SU-DHL-6 (cell line): Measurements from ENCODE around the gene KICS2.
"Not testable (repeated sequence)": the region's sequence is repeated elsewhere in the genome, so short reads cannot be mapped to it uniquely, and the experiment has no call there.

Source experiments
- H2AFZ ChIP-seq: fragments of 200-600 bp; sonication (generic); 2 replicates; pipeline ENCODE4 v1.6.1; 2014; ENCODE audit warnings: low read depth, mild to moderate bottlenecking, moderate library complexity, mixed read lengths, antibody characterized with exemption, low read length; ENCODE audit not compliant: severe bottlenecking
- H3F3A ChIP-seq: fragments of 200-600 bp; shearing (Covaris generic); 2 replicates; pipeline ENCODE4 v1.6.0; 2016; ENCODE audit warnings: antibody characterized with exemption, mild to moderate bottlenecking; ENCODE audit not compliant: insufficient read depth
- H3K27ac ChIP-seq: fragments of 200-600 bp; sonication (generic); 2 replicates; pipeline ENCODE4 v1.5.1; 2016; ENCODE audit warnings: low read depth, mild to moderate bottlenecking, low read length, moderate library complexity, mixed read lengths
- H3K27me3 ChIP-seq: fragments of 200-600 bp; sonication (generic), shearing (Covaris generic); 2 replicates; pipeline ENCODE4 v1.6.0; 2014; ENCODE audit warnings: mild to moderate bottlenecking, low read length
- H3K36me3 ChIP-seq: fragments of 200-600 bp; sonication (generic); 2 replicates; pipeline ENCODE4 v1.6.1; 2014; ENCODE audit warnings: mild to moderate bottlenecking, low read length, mixed read lengths
- H3K4me2 ChIP-seq: fragments of 300-600, 200-600 bp; shearing (Covaris generic), sonication (generic); 2 replicates; pipeline ENCODE4 v1.6.0; 2014; ENCODE audit warnings: low read length, low read depth, mild to moderate bottlenecking; ENCODE audit not compliant: poor library complexity, severe bottlenecking
- H3K4me3 ChIP-seq: fragments of 200-600 bp; sonication (generic); 2 replicates; pipeline ENCODE4 v1.5.1; 2014; ENCODE audit warnings: antibody characterized with exemption, low read length, mild to moderate bottlenecking, mixed read lengths; ENCODE audit not compliant: insufficient read depth, poor library complexity, severe bottlenecking
- H3K79me2 ChIP-seq: fragments of 200-600 bp; sonication (generic); 2 replicates; pipeline ENCODE4 v1.6.1; 2014; ENCODE audit warnings: mild to moderate bottlenecking, low read length, moderate library complexity; ENCODE audit not compliant: insufficient read depth
- H3K9ac ChIP-seq: fragments of 200-600 bp; sonication (generic); 2 replicates; pipeline ENCODE4 v1.7.0; 2014; ENCODE audit warnings: mild to moderate bottlenecking, low read length
- H3K9me2 ChIP-seq: fragments of 200-600 bp; sonication (generic); replicated peaks from 2 replicates; pipeline ENCODE4 v1.6.1; 2014; ENCODE audit warnings: low read length; ENCODE audit not compliant: insufficient read depth
- H3K9me3 ChIP-seq: fragments of 200-600 bp; sonication (generic); 2 replicates; pipeline ENCODE4 v1.6.1; 2014; ENCODE audit warnings: low read length, mixed read lengths; ENCODE audit not compliant: insufficient read depth
- H4K20me1 ChIP-seq: fragments of 200-600 bp; sonication (generic); 2 replicates; pipeline ENCODE4 v1.6.1; 2014; ENCODE audit warnings: low read depth, mild to moderate bottlenecking, antibody characterized with exemption, low read length, moderate library complexity, mixed read lengths
- EZH2phosphoT487 ChIP-seq: fragments of 200-600 bp; sonication (generic), shearing (Covaris generic); conservative IDR thresholded peaks from 2 replicates; pipeline ENCODE4 v1.6.1; 2018; ENCODE audit warnings: mild to moderate bottlenecking, antibody characterized with exemption, low read length, moderate library complexity, mixed read lengths
- TF ChIP-seq, protein P1 (sequence below): fragments of 200-600 bp; sonication (generic); IDR thresholded peaks from one replicate; pipeline ENCODE4 v1.5.1; 2017; ENCODE audit warnings: antibody characterized with exemption, mild to moderate bottlenecking, low read length, moderate library complexity; ENCODE audit not compliant: insufficient read depth, poor library complexity, severe bottlenecking

The KICS2 gene

GRCh38 chr12:64218597-64218996 is 3.5 kb downstream of the KICS2 start:
- Histone ChIP-seq H3K9ac (no peak overlapping the region), H3K79me2 (peaks cover 20% of the 10 kb centered on the region; the same call in 1 of the 2 replicates), H3K27me3 (no peaks in the 10 kb centered on the region), H3K4me3 (no peak overlapping the region), H3K9me3 (no peaks in the 10 kb centered on the region), H2AFZ (no peak overlapping the region), H3K36me3 (peaks cover 2% of the 10 kb centered on the region; the same call in 1 of the 2 replicates), H3K9me2 (no peaks in the 10 kb centered on the region), H4K20me1 (no peaks in the 10 kb centered on the region), H3K27ac (no peak overlapping the region), H3K4me2 (no peak overlapping the region), H3F3A (0 out of 2 replicates have a peak, but pooled peaks cover 2% of the 10 kb centered on the region)
- TF ChIP-seq, protein P1, sequence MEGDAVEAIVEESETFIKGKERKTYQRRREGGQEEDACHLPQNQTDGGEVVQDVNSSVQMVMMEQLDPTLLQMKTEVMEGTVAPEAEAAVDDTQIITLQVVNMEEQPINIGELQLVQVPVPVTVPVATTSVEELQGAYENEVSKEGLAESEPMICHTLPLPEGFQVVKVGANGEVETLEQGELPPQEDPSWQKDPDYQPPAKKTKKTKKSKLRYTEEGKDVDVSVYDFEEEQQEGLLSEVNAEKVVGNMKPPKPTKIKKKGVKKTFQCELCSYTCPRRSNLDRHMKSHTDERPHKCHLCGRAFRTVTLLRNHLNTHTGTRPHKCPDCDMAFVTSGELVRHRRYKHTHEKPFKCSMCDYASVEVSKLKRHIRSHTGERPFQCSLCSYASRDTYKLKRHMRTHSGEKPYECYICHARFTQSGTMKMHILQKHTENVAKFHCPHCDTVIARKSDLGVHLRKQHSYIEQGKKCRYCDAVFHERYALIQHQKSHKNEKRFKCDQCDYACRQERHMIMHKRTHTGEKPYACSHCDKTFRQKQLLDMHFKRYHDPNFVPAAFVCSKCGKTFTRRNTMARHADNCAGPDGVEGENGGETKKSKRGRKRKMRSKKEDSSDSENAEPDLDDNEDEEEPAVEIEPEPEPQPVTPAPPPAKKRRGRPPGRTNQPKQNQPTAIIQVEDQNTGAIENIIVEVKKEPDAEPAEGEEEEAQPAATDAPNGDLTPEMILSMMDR, result no peak
- no peak for TF ChIP-seq EZH2phosphoT487

GRCh38 chr12:64217643-64218042 is 4.5 kb downstream of the KICS2 start:
- H3K27ac ChIP-seq, H4K20me1 ChIP-seq, H2AFZ ChIP-seq, H3K9ac ChIP-seq, H3K9me2 ChIP-seq, H3K36me3 ChIP-seq, H3K27me3 ChIP-seq, H3K4me2 ChIP-seq, H3K4me3 ChIP-seq, H3K9me3 ChIP-seq, H3F3A ChIP-seq: not testable (repeated sequence)
- H3K79me2 ChIP-seq, result peaks cover 20% of the 10 kb centered on the region; the same call in 1 of the 2 replicates

- H4K20me1 ChIP-seq, result no peaks in the 10 kb centered on the region
- H3K79me2 ChIP-seq, result peaks cover 13% of the 10 kb centered on the region; the same call in 1 of the 2 replicates
- no peak overlapping the region for H3K4me3 ChIP-seq
- no peaks in the 10 kb centered on the region for H3K9me2 ChIP-seq
- no peaks in the 10 kb centered on the region for H3K9me3 ChIP-seq
- H3K27ac ChIP-seq, result no peak overlapping the region
- peaks cover 17% of the 10 kb centered on the region for H3K36me3 ChIP-seq
- TF ChIP-seq, protein P1, result no peak
- TF ChIP-seq EZH2phosphoT487, result no peak
- H3K9ac ChIP-seq, result no peak overlapping the region
- H2AFZ ChIP-seq, result no peak overlapping the region
- H3K4me2 ChIP-seq, result no peak overlapping the region
- H3K27me3 ChIP-seq, result no peaks in the 10 kb centered on the region
- H3F3A ChIP-seq, result 0 out of 2 replicates have a peak, but pooled peaks cover 12% of the 10 kb centered on the region
These were observed 5.9 kb downstream of the KICS2 start for GRCh38 chr12:64216239-64216638.

DNA sequence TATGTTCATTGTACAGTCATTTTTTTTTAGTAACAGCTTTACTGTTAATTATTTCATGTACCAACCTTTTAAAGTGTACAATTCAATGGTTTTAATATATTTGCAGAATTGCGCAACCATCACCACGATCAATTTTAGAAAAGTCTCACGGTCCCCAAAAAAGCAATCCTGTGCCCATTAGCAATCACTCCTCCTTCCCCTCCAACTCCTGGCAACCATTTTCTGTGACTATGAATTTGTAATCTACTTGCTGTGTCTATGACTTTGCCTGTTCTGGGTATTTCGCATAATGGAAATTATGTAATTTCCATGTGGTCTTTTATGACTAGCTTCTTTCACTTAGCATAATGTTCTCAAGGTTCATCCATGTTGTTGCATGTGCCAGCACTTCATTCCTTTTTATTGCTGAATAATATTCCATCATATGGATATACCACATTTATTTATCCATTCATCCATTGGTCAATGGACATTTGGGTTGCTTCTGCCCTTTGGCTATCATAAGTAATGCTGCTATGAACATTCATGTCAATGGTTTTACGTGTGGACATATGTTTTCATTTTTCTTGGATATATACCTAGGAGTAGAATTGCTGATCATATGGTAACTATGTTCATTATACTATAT is 9.9 kb downstream of the KICS2 start:
- TF ChIP-seq, protein P1, result no peak
- no peak for TF ChIP-seq EZH2phosphoT487
- H3K4me3 ChIP-seq, result no peak overlapping the region
- H3K36me3 ChIP-seq, result peaks cover 17% of the 10 kb centered on the region
- no peak overlapping the region for H3K9ac ChIP-seq
- no peaks in the 10 kb centered on the region for H3K27me3 ChIP-seq
- no peaks in the 10 kb centered on the region for H3K9me2 ChIP-seq
- no peak overlapping the region for H3K4me2 ChIP-seq
- H3K79me2 ChIP-seq, result peaks cover 4% of the 10 kb centered on the region; the same call in 1 of the 2 replicates
- H4K20me1 ChIP-seq, result no peaks in the 10 kb centered on the region
- H2AFZ ChIP-seq, result no peak overlapping the region
- H3K27ac ChIP-seq, result peak overlapping the region; percentile 23; the same call in 1 of the 2 replicates
- H3F3A ChIP-seq, result 0 out of 2 replicates have a peak, but pooled peaks cover 12% of the 10 kb centered on the region
- H3K9me3 ChIP-seq, result no peaks in the 10 kb centered on the region
